Gastroesophageal sphincter (tissue), 4 donors: Measurements from ENCODE around the gene MIA2. TPM values are rescaled to one million over a fixed set of nuclear protein-coding genes. Genes with fewer than 3 reads are reported as not detected.
"Not testable (repeated sequence)": the region's sequence is repeated elsewhere in the genome, so short reads cannot be mapped to it uniquely, and the experiment has no call there.

ENCODE experiments used
- ATAC-seq: fragments of 150-250 bp; one replicate; pipeline ENCODE4 v1.9.1; 2016; ENCODE audit warnings: mild to moderate bottlenecking, moderate library complexity
- H3K27ac ChIP-seq, 4 donors: fragments of 200-600 bp; sonication (generic) in 3 of 4; 1 replicate in 3 of 4; 2 replicates in 1 of 4; pipeline ENCODE4 v1.5.1; 2016 to 2019
- H3K27me3 ChIP-seq: fragments of 200-600 bp; sonication (generic); one replicate; pipeline ENCODE4 v1.5.1; 2019
- H3K36me3 ChIP-seq, 2 donors: fragments of 200-600 bp; sonication (generic); one replicate each; pipeline ENCODE4 v1.5.1; 2019; ENCODE audit warnings: control low read depth in 1 of 2
- H3K4me1 ChIP-seq, 3 donors: fragments of 200-600 bp; sonication (generic); 1 replicate in 2 of 3; 2 replicates in 1 of 3; pipeline ENCODE4 v1.5.1; 2016 to 2019; ENCODE audit warnings: control low read depth in 2 of 3
- H3K4me3 ChIP-seq, 2 donors: fragments of 200-600 bp; sonication (generic); one replicate each; pipeline ENCODE4 v1.5.1; 2019; ENCODE audit warnings: mild to moderate bottlenecking in 1 of 2, moderate library complexity in 1 of 2
- H3K9me3 ChIP-seq, 3 donors: fragments of 200-600 bp; sonication (generic); one replicate each; pipeline ENCODE4 v1.5.1; 2017 to 2019; ENCODE audit warnings: control low read depth in 2 of 3
- CTCF ChIP-seq, 4 experiments: fragments of 200-600 bp in 2 of 4; fragments of 450-650 bp in 2 of 4; sonication (generic) in 1 of 4; IDR thresholded peaks; one replicate each; pipeline ENCODE4 v1.5.1; 2017 to 2019; ENCODE audit warnings: antibody characterized with exemption in 4 of 4, mild to moderate bottlenecking in 2 of 4, moderate library complexity in 2 of 4
- EP300 ChIP-seq: sonication (generic); formaldehyde crosslinking; IDR thresholded peaks from one replicate; pipeline ENCODE4 v1.6.1; 2017; ENCODE audit warnings: antibody characterized with exemption, mild to moderate bottlenecking
- POLR2A ChIP-seq, 2 donors: fragments of 450-650 bp; IDR thresholded peaks; one replicate each; pipeline ENCODE4 v1.6.1; 2017; ENCODE audit warnings: antibody characterized with exemption in 2 of 2, mild to moderate bottlenecking in 2 of 2, moderate library complexity in 1 of 2
- POLR2AphosphoS5 ChIP-seq: sonication (generic); formaldehyde crosslinking; IDR thresholded peaks from one replicate; pipeline ENCODE4 v1.6.1; 2017; ENCODE audit warnings: antibody characterized with exemption
- WGBS, 2 donors: methylation state at CpG; one replicate each; pipeline ENCODE4 v1.1.5; 2018; ENCODE audit warnings: low coverage in 1 of 2; 5-methylcytosine and 5-hydroxymethylcytosine counted together
- total RNA-seq, 4 donors: library from RNA; depleted of rRNA; stranded (reverse); fragments of >200 nt; gene quantifications; one replicate each; pipeline ENCODE4 v1.1.0, GENCODE V29; 2016

Gene MIA2
- total RNA-seq, 4 donors from 2014 or later: 13.5 to 21.3 (median 16.3) TPM

GRCh38 chr14:39231751-39232553 lies 1.8 kb upstream of the MIA2 start:
- H3K27me3 ChIP-seq, H3K4me1 ChIP-seq, H3K9me3 ChIP-seq, ATAC-seq, H3K4me3 ChIP-seq, H3K36me3 ChIP-seq, H3K27ac ChIP-seq: not testable (repeated sequence)
- WGBS, 2 donors: 85 to 94% methylated on average over 7 to 11 of the region's 11 CpGs
- peak in 1 of 4 experiments; percentile 32 for TF ChIP-seq CTCF (IDR thresholded peaks at IDR 0.05)

GRCh38 chr14:39232554-39233415 lies 930 bp upstream of the MIA2 start:
- Histone ChIP-seq H3K4me3 (no peak overlapping the region), H3K27me3 (no peaks in the 10 kb centered on the region), H3K27ac (no peak overlapping the region), H3K4me1 (no peaks in the 10 kb centered on the region), H3K9me3 (no peaks in the 10 kb centered on the region), H3K36me3 (no peaks in the 10 kb centered on the region)
- 52 to 71% methylated on average over 3 to 10 of the region's 12 CpGs for WGBS, 2 donors
- no peak for TF ChIP-seq CTCF (IDR thresholded peaks at IDR 0.05)
- no peak for TF ChIP-seq EP300
- TF ChIP-seq POLR2A (IDR thresholded peaks at IDR 0.05): no peak
- TF ChIP-seq POLR2AphosphoS5: no peak
- no peak for ATAC-seq

- ATAC-seq, H3K9me3 ChIP-seq, H3K4me1 ChIP-seq, H3K4me3 ChIP-seq, H3K27ac ChIP-seq, H3K36me3 ChIP-seq, H3K27me3 ChIP-seq: not testable (repeated sequence)
- 95% methylated on average over 4 of the region's 5 CpGs; no CpG with 5 or more reads in 1 of the 2 donors for WGBS, 2 donors
Measured at GRCh38 chr14:39234986-39235385, 1.3 kb downstream of the MIA2 start.

GRCh38 chr14:39235466-39235865 lies 1.8 kb downstream of the MIA2 start:
- not testable (repeated sequence) for H3K9me3 ChIP-seq, H3K27ac ChIP-seq, H3K27me3 ChIP-seq, H3K36me3 ChIP-seq, ATAC-seq, H3K4me3 ChIP-seq, H3K4me1 ChIP-seq

- Histone ChIP-seq H3K9me3 (no peaks in the 10 kb centered on the region), H3K4me1 (no peaks in the 10 kb centered on the region), H3K4me3 (no peak overlapping the region), H3K36me3 (no peaks in the 10 kb centered on the region), H3K27me3 (no peaks in the 10 kb centered on the region), H3K27ac (no peak overlapping the region)
- WGBS, 2 donors: 100% methylated on average over 1 of the region's 1 CpG
- TF ChIP-seq CTCF (IDR thresholded peaks at IDR 0.05) (no peak), POLR2AphosphoS5 (no peak), POLR2A (IDR thresholded peaks at IDR 0.05) (no peak), EP300 (no peak)
- ATAC-seq: no peak
Measured at GRCh38 chr14:39240769-39241168, 7.1 kb downstream of the MIA2 start.

- Histone ChIP-seq H3K4me1 (no peaks in the 10 kb centered on the region), H3K36me3 (no peaks in the 10 kb centered on the region), H3K27me3 (no peaks in the 10 kb centered on the region), H3K9me3 (no peaks in the 10 kb centered on the region), H3K27ac (no peak overlapping the region), H3K4me3 (no peak overlapping the region)
- TF ChIP-seq POLR2AphosphoS5: no peak
- TF ChIP-seq CTCF (IDR thresholded peaks at IDR 0.05): no peak
- no peak for TF ChIP-seq EP300
- no peak for TF ChIP-seq POLR2A (IDR thresholded peaks at IDR 0.05)
- ATAC-seq: no peak
- WGBS, 2 donors: 70 to 71% methylated on average over 1 of the region's 1 CpG
Measured at GRCh38 chr14:39241637-39242036, 7.9 kb downstream of the MIA2 start.
